Tibial artery (tissue), 4 donors: ENCODE data around the gene B2M.

Experiments used
- DNase-seq, 2 donors: peaks; one replicate each; pipeline ENCODE4 v3.0.0-alpha.2; 2019
- H3K27ac ChIP-seq, 2 donors: fragments of 200-600 bp; sonication (generic) in 1 of 2; 1 replicate in 1 of 2; 2 replicates in 1 of 2; pipeline ENCODE4 v1.5.1; 2018 to 2019; ENCODE audit warnings: mild to moderate bottlenecking in 1 of 2
- H3K27me3 ChIP-seq, 2 donors: fragments of 200-600 bp; sonication (generic) in 1 of 2; one replicate each; pipeline versions ENCODE4 v1.5.1 to v1.6.0; 2016 to 2019
- H3K36me3 ChIP-seq, 3 donors: fragments of 200-600 bp; sonication (generic) in 2 of 3; one replicate each; pipeline ENCODE4 v1.5.1; 2016 to 2019; ENCODE audit warnings: mild to moderate bottlenecking in 2 of 3
- H3K4me1 ChIP-seq, 4 donors: fragments of 200-600 bp; sonication (generic) in 2 of 4; 1 replicate in 3 of 4; 2 replicates in 1 of 4; pipeline ENCODE4 v1.5.1; 2016 to 2019
- H3K4me3 ChIP-seq, 2 donors: fragments of 200-600 bp; sonication (generic) in 1 of 2; 1 replicate in 1 of 2; 2 replicates in 1 of 2; pipeline ENCODE4 v1.5.1; 2018 to 2019; ENCODE audit warnings: mild to moderate bottlenecking in 2 of 2
- H3K9me3 ChIP-seq, 3 donors: fragments of 200-600 bp; sonication (generic) in 1 of 3; one replicate each; pipeline ENCODE4 v1.5.1; 2016 to 2019
- CTCF ChIP-seq, 2 experiments: fragments of 200-600 bp in 1 of 2; fragments of 450-650 bp in 1 of 2; IDR thresholded peaks; one replicate each; pipeline ENCODE4 v1.5.1; 2017 to 2019; ENCODE audit warnings: antibody characterized with exemption in 2 of 2, mild to moderate bottlenecking in 1 of 2, moderate library complexity in 1 of 2
- intact Hi-C: fragments of 100-400 bp; cut with DNase I; formaldehyde crosslinking; loops from one replicate; pipeline ENCODE4 v1.15.0; 2023; ENCODE audit warnings: low total_unique reads

Gene B2M

GRCh38 chr15:44712346-44713005 lies 1.2 kb downstream of the B2M start:
- Histone ChIP-seq H3K27me3 (no peaks in the 10 kb centered on the region), H3K27ac (peak overlapping the region; percentile 97 to 99), H3K36me3 (peaks cover 24% of the 10 kb centered on the region in 3 donors), H3K4me3 (peak overlapping the region; percentile 86 to 98), H3K9me3 (no peaks in the 10 kb centered on the region), H3K4me1 (peaks cover 0 to 20% (median 6%) of the 10 kb centered on the region in 4 donors)
- peak; percentile 77 to 79 for DNase-seq
- no peak for TF ChIP-seq CTCF (IDR thresholded peaks at IDR 0.05)
- intact Hi-C loops, result no loop called here

GRCh38 chr15:44713006-44713966 lies 2.0 kb downstream of the B2M start:
- H3K4me3 ChIP-seq, result peak overlapping the region; percentile 86 to 98
- intact Hi-C loops, result no loop called here
- H3K36me3 ChIP-seq, result peaks cover 32% of the 10 kb centered on the region in 3 donors
- H3K27ac ChIP-seq, result peak overlapping the region; percentile 97 to 99
- no peak for DNase-seq
- TF ChIP-seq CTCF (IDR thresholded peaks at IDR 0.05), result peak in 1 of 2 experiments; percentile 8
- no peaks in the 10 kb centered on the region for H3K9me3 ChIP-seq
- H3K4me1 ChIP-seq, result peaks cover 0 to 20% (median 6%) of the 10 kb centered on the region in 4 donors
- H3K27me3 ChIP-seq, result no peaks in the 10 kb centered on the region

GRCh38 chr15:44715142-44715796 lies 4.0 kb downstream of the B2M start:
- Histone ChIP-seq H3K36me3 (peaks cover 38 to 41% (median 40%) of the 10 kb centered on the region in 3 donors), H3K4me3 (no peak overlapping the region), H3K4me1 (peaks cover 0 to 20% (median 6%) of the 10 kb centered on the region in 4 donors), H3K9me3 (no peaks in the 10 kb centered on the region), H3K27ac (no peak overlapping the region), H3K27me3 (no peaks in the 10 kb centered on the region)
- TF ChIP-seq CTCF (IDR thresholded peaks at IDR 0.05), result no peak
- no peak for DNase-seq
- intact Hi-C loops, result no loop called here

GRCh38 chr15:44715797-44716334 lies 4.5 kb downstream of the B2M start:
- Histone ChIP-seq H3K27ac (no peak overlapping the region), H3K4me1 (peaks cover 0 to 20% (median 6%) of the 10 kb centered on the region in 4 donors), H3K27me3 (no peaks in the 10 kb centered on the region), H3K4me3 (no peak overlapping the region), H3K36me3 (peaks cover 38 to 41% (median 40%) of the 10 kb centered on the region in 3 donors), H3K9me3 (no peaks in the 10 kb centered on the region)
- DNase-seq, result no peak
- intact Hi-C loops, result no loop called here
- TF ChIP-seq CTCF (IDR thresholded peaks at IDR 0.05), result no peak

GRCh38 chr15:44716983-44717602 lies 5.8 kb downstream of the B2M start:
- H3K36me3 ChIP-seq, result peaks cover 38 to 41% (median 40%) of the 10 kb centered on the region in 3 donors
- TF ChIP-seq CTCF (IDR thresholded peaks at IDR 0.05), result no peak
- DNase-seq, result no peak
- peaks cover 0 to 20% (median 6%) of the 10 kb centered on the region in 4 donors for H3K4me1 ChIP-seq
- H3K4me3 ChIP-seq, result no peak overlapping the region
- intact Hi-C loops, result no loop called here
- H3K27ac ChIP-seq, result no peak overlapping the region
- no peaks in the 10 kb centered on the region for H3K27me3 ChIP-seq
- H3K9me3 ChIP-seq, result no peaks in the 10 kb centered on the region
